ENCODE measurements around the gene TBC1D8.

TBC1D8 gene

DNA sequence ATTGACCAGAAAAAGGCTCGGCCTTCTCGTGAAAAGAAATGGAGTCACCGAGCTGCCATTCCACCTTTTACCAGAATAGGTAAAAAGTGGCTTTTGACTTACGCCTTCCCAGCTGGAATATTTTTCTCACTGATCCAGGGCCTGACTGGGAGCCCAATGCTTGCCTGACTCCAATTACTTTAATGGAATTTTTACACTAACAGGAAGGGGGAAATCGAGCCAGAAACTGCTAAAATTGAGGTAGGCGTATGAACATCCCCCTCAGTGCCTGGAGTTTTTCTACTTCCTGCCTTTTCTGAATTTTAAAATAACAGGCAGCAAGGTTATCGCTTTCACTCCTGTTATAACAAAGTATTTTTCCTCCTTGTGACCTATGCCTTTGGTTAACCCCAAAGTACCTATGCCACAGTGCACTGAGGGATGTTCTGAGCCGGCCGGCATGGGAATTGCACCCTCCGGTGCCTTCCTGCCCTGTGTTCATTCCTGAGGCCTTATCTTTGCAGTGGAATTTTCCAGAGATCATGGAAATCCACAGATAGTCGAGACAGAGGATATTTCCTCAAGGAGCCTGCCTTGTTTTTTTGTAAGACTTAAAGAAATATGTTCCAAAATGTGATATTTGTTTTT lies 167.4 kb downstream of the TBC1D8 start:
- DNase-seq: peak in 3 of 56 donors; percentile 21 to 31 (median 25)

GRCh38 chr2:100983201-100983600 lies 168.0 kb downstream of the TBC1D8 start:
- DNase-seq: no peak

DNA sequence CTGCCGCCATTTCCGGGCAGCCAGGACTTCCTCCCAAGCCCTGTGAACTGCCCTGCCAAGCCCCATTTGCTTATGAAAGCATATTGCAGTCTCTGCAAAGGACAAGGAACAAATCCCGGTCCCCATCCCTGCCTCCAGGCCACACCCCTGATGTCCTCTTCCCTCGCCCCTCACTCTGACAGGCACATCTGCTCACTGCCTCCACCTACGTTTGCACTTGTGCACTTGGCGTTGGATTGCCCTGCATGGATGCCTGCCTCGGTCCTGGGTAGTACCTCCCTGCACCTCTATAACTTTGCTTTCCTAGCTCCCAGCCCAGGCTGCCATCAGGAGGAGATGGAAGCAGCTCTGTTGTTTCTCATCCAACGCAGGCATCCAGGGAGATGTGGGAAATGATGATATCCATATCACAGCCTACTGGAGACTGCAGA lies 168.7 kb downstream of the TBC1D8 start:
- peak in 3 of 56 donors; percentile 20 to 49 (median 22) for DNase-seq

GRCh38 chr2:100981011-100981410 lies 170.2 kb downstream of the TBC1D8 start:
- no peak for DNase-seq

DNA sequence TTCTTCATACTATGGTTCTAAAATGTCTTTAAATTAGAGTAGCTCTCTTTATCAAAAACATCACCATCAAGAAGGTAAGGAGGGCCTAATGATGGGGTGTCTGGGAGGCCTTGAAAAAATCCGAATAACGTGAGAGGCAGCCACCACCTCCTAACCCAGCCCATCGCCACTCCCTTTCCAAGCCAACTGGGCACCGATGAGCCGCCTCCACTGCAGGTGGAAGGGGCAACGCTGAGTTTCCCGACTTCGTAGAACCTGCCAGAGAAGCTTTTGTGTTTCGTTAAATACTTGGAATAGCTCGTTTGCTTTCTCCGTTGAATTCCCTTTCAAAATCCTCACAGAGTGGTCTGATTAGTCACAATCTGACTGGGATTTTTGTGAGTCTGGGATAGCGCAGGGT lies 171.1 kb downstream of the TBC1D8 start:
- DNase-seq: no peak

DNA sequence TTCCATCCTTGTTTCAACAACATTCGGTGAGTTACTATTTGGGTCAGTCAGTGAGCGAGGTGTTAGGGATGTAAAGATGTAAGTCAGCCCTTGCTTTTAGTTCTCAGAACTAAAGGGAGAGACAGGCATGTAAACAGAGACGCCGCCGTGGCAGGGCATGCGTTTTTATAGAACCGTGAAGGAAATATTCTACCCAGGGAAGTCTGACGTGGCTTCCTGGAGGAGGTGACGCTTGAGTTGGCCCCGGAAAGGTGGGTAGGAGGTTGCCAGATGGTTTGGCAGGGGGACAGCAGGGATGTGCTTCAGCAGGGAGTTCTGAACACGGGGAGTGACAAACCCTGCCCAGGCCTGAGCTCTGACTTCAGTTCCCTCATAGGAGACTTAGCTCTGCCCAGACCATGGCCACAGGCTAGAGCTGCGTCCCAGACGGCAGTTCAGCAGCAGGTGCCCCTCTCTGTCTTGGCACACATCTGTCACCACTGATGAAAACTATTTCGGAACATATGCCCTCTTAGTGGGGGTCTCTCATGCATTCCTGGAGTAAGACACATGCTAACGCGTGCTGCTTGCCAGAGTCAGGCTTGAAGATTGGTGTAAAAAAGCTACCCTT lies 172.5 kb downstream of the TBC1D8 start:
- no peak for DNase-seq

DNA sequence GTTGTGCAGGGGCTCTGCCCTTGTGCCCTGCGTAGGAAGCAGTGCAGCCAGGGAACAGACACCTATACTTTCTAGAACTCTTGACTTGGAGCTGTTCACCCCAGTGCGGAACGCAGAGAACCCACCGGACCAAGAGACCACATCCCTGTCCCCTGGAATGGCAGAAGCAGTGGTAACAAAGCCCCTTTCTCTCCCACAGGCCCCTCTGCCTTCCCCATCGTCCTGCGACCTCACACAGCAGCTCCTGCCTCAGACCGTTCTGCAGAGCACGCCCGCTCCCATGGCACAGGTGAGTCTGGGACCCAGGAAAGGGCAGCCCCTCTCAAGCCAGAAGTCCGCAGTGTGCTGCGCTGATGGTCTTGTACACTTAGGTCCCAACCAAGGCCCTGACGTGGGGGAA lies 173.7 kb downstream of the TBC1D8 start:
- no peak for DNase-seq

GRCh38 chr2:100976645-100977391 lies 174.4 kb downstream of the TBC1D8 start:
- DNase-seq: no peak

DNA sequence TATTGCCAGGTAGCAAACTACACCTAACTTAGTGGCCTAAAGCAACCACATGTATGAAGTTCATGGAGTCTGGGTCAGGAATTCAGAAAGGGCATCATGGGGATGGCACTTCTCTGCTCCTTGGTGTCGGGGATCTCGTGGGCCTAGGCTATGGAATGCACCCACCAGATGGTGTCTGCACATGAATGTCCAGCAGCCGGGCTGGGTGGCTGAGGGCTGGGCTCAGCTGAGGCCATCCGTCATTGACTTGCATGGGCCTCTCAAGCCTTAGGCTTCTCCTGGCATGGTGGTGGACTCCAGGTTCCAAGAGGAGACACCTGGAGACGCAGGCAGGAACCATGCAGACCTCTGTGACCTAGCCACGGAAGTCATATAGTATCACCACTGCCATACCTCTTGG lies 175.1 kb downstream of the TBC1D8 start:
- DNase-seq: no peak

GRCh38 chr2:100975521-100975785 lies 175.7 kb downstream of the TBC1D8 start:
- DNase-seq: no peak

GRCh38 chr2:100974712-100975520 lies 176.3 kb downstream of the TBC1D8 start:
- DNase-seq: peak in 9 of 56 donors; percentile 8 to 50 (median 20)

DNA sequence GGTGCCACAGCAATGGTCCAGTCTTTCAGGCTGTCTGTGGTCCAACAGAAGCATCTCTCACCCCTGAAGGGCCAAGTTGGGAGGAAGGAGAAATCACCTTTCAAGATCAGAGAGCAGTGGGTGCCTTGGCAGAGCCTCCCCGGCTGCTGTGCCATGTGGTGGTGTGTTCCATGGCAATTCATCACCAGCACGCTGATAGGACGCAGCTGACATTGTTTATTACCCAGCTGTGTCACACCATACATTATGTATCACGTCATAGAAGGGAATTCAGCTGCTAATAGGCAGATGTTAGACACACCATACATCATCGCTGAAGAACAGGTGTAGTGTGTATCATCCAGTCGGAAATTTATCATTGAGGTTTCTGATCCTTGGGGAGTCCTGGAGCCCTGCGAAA lies 178.7 kb downstream of the TBC1D8 start:
- DNase-seq: no peak

- DNase-seq: no peak
Observed at GRCh38 chr2:100971221-100971620, 180.0 kb downstream of the TBC1D8 start.

DNA sequence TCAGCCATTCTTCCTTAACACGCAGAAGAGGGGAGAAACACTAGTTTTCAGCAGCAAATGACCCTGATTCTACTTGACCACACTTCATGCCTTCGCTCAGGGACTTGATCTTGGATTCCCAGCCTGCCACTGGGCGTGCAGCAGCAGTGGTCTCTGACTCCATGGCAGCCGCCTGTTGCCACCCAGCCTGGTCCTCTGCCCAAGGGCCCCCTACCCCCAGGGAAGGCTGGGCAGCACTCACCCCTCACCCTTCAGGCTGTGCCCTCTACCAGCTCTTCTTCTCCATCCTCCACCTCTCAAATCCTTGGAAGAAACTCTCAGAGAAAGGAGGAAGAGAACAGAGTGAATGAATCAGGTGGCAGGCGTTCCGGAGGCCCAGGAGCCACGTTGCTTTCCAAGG lies 181.2 kb downstream of the TBC1D8 start:
- DNase-seq: no peak

DNA sequence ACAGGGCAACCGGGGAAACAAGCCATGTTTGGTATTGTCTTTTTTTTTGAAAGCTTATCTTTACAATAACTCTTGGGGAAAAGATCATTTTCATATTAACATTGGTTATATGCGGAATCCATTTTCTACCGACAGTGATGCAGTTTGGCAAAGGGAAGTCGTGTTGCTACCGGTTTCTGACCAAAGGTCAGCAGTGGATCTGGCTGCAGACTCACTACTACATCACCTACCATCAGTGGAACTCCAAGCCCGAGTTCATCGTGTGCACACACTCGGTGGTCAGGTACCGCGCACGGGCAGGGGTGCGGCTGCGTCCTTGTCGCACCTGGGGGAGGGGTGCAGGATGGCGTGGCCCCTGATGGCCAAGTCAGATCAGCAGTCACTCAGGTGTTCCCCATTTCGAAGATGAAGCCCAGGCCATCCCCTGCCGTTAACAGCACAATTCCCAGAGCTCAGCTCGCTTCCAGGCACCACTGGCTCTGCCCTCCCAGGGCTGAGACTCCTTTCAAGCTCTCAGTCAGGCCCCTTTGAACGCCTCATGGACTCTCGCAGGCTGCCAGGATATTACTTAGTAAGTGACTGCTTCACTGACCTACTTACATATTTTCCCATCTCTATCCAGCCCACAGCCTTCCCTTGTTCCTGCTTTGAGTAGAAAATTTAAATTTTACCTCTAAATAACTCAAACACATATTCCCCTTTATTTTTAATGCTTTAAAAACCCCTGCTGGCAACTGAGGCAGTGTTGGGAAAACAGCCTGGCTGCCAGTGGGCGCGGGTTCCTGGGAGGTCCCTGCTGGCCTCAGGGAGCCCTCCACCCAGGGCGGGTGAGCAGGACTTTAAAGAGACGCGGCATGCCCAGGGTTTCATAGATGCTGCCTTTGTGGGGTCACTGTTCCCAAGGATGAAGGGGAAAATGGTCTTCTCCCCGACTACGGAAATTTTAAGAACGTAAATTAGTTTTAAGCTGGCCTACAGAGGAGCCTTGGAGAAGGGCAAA lies 182.7 kb downstream of the TBC1D8 start:
- DNase-seq: peak in 3 of 56 donors; percentile 10 to 15 (median 14)

GRCh38 chr2:100967716-100968115 lies 183.5 kb downstream of the TBC1D8 start:
- peak in 1 of 56 donors; percentile 2 for DNase-seq

GRCh38 chr2:100965596-100965995 lies 185.6 kb downstream of the TBC1D8 start:
- no peak for DNase-seq

DNA sequence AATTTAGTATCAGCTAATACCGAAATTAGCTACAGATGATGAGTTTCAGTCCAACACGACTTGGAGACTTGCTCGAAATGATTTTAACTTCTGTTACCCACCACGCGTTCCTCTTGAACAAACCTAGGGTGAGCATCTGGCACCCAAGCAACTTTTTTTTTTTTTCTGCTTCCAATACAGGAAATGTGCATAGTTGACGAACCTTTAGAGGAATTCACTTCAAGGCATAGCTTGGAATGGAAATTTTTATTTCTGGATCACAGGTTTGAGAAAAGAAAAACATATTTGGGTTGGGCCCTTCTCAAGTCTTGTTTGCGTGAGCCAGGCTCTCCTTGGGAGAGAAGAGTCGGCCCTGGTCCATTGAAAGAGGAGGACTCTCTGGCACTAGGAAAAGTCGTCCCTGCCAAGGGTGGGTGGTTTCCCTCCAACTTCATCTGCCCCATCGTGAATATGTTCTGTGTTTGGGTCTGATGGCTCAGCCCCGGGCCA lies 186.5 kb downstream of the TBC1D8 start:
- DNase-seq: no peak

GRCh38 chr2:100964222-100964621 lies 187.0 kb downstream of the TBC1D8 start:
- DNase-seq: no peak

DNA sequence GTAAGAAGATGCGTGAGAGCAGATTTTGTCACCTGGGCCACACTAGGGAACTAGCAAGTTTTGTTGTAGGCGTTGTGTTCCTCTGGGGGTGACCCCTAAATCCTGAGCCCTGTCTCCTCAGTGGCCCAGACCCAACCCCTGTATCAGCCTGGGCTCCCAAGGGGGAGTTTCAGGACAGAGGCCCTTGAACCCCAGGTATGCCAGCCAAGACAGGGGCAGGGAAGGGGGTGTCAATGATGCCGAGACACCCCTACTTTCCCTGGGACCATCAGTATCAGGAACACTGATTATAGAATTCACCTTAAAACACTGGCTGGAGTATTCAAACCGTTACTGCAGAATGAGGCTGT lies 188.2 kb downstream of the TBC1D8 start:
- no peak for DNase-seq
